GM18519 (cell line): Measurements from ENCODE around the gene RNF182.
"Not testable (repeated sequence)": the region's sequence is repeated elsewhere in the genome, so short reads cannot be mapped to it uniquely, and the experiment has no call there.

Source experiments
- ATAC-seq: cut with Tn5 transposase; IDR thresholded peaks from one replicate; pipeline ENCODE4 v1.9.1; 2021; ENCODE audit warnings: mild to moderate bottlenecking, moderate library complexity; ENCODE audit not compliant: unreplicated experiment, low FRiP score

Gene RNF182

GRCh38 chr6:13952101-13952500, 27.3 kb downstream of the RNF182 start:
- ATAC-seq: no peak

GRCh38 chr6:13953061-13953705, 28.4 kb downstream of the RNF182 start:
- ATAC-seq: no peak

- no peak for ATAC-seq
These were observed 40.9 kb downstream of the RNF182 start for GRCh38 chr6:13965582-13966127.

- ATAC-seq: no peak
These were observed 46.6 kb downstream of the RNF182 start for GRCh38 chr6:13971303-13971702.

GRCh38 chr6:13972602-13973001, 47.9 kb downstream of the RNF182 start:
- not testable (repeated sequence) for ATAC-seq

GRCh38 chr6:13973422-13973821, 48.7 kb downstream of the RNF182 start:
- ATAC-seq: not testable (repeated sequence)

- no peak for ATAC-seq
These were observed 53.4 kb downstream of the RNF182 start for GRCh38 chr6:13978102-13978640.

- no peak for ATAC-seq
These were observed 54.0 kb downstream of the RNF182 start for GRCh38 chr6:13978787-13979186.

- ATAC-seq: no peak
These were observed 54.8 kb downstream of the RNF182 start for GRCh38 chr6:13979284-13980171.

GRCh38 chr6:13980534-13980933, 55.8 kb downstream of the RNF182 start:
- no peak for ATAC-seq

GRCh38 chr6:13985663-13986325, 61.0 kb downstream of the RNF182 start:
- no peak for ATAC-seq

- ATAC-seq: no peak
These were observed 62.1 kb downstream of the RNF182 start for GRCh38 chr6:13986700-13987399.

- no peak for ATAC-seq
These were observed 62.7 kb downstream of the RNF182 start for GRCh38 chr6:13987400-13987865.

- no peak for ATAC-seq
These were observed 63.4 kb downstream of the RNF182 start for GRCh38 chr6:13988049-13988738.

GRCh38 chr6:13988908-13989307, 64.2 kb downstream of the RNF182 start:
- no peak for ATAC-seq

- ATAC-seq: no peak
These were observed 64.9 kb downstream of the RNF182 start for GRCh38 chr6:13989496-13990144.

- no peak for ATAC-seq
These were observed 66.0 kb downstream of the RNF182 start for GRCh38 chr6:13990796-13991195.

GRCh38 chr6:13991393-13991792, 66.6 kb downstream of the RNF182 start:
- ATAC-seq: no peak
